ENCODE results near the gene OSBPL3.

GRCh38 chr7:24864214-24864817 is 115.7 kb downstream of the OSBPL3 start:
- TF ChIP-seq CTCF (IDR thresholded peaks at IDR 0.05) (no peak), POLR2A (IDR thresholded peaks at IDR 0.05) (no peak), POLR2AphosphoS5 (IDR thresholded peaks at IDR 0.05) (no peak)

Measured in sigmoid colon (tissue), 4 donors.